Erythroblast (primary cell): ENCODE results near the gene MAIP1.

Experiments used
- GATA1 ChIP-seq: IDR thresholded peaks from 2 replicates; pipeline ENCODE4 v1.6.1; 2011; ENCODE audit warnings: low read depth, mild to moderate bottlenecking, control low read depth, low read length, moderate library complexity
- POLR2A ChIP-seq: IDR thresholded peaks from 2 replicates; pipeline ENCODE4 v1.6.1; 2011; ENCODE audit warnings: mild to moderate bottlenecking, low read length

DNA sequence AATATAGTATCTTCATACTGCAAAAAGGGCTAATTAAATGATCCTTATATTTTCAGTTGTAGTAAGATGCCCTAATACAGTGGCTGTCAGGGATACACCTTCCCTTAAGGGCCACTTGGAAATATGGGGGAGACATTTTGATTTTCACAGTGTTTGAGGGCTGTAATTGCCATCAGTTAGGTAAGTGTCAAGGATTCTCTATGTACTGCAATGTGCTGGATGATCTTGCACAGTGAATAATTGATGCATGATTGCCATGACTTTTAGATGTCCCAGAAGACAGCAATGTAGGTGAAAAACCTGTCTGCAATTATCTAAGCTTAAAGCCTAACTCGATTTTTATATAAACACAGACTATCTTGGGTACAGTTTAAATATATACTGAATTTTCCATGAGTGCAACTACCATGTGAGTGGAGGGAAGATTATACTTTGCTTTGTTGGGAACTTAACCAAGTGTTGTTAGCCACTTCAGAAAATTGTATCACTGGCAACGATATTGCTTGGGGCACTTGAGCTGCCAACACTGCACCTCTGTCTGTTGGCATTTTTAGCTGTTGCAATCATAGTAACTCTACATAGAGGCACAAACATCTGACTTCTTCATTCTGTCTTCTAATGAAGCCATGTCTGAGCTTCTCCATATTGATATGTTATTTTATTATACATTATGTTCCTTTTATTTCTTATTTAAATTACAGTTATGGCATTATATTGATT, 45.2 kb downstream of the MAIP1 start:
- no peak for TF ChIP-seq POLR2A
- no peak for TF ChIP-seq GATA1
